Hepatocyte (in vitro differentiated cells): ENCODE data around the gene CEP128.

ENCODE experiments used
- EZH2 ChIP-seq: fragments of 200-600 bp; sonication (generic); IDR thresholded peaks from 2 replicates; pipeline ENCODE4 v1.6.1; 2016; ENCODE audit warnings: antibody characterized with exemption, mild to moderate bottlenecking, borderline replicate concordance
- TF ChIP-seq, protein P1 (sequence below): fragments of 200-600 bp; sonication (generic); IDR thresholded peaks from 2 replicates; pipeline ENCODE4 v1.5.1; 2016; ENCODE audit warnings: antibody characterized with exemption, mild to moderate bottlenecking; ENCODE audit not compliant: poor library complexity

DNA sequence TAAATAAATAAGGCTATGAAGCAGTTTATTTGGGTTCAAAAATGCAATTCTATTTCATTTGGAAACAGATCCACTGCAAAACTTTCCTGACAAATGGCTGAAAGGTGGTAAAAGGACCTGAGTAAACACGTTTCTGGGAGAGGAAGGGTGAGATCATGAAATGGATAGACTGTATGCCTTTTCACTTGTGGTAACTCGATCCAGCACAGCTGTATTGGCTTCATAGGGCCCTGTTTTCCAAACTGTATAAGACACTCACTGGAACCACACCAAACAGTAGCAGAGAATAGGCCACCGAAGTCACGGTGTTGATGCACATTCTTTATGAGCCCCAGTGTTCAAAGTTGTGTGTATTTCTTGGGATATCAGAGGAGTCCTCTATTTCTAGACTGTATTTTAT, 405.1 kb downstream of the CEP128 start:
- TF ChIP-seq, protein P1, sequence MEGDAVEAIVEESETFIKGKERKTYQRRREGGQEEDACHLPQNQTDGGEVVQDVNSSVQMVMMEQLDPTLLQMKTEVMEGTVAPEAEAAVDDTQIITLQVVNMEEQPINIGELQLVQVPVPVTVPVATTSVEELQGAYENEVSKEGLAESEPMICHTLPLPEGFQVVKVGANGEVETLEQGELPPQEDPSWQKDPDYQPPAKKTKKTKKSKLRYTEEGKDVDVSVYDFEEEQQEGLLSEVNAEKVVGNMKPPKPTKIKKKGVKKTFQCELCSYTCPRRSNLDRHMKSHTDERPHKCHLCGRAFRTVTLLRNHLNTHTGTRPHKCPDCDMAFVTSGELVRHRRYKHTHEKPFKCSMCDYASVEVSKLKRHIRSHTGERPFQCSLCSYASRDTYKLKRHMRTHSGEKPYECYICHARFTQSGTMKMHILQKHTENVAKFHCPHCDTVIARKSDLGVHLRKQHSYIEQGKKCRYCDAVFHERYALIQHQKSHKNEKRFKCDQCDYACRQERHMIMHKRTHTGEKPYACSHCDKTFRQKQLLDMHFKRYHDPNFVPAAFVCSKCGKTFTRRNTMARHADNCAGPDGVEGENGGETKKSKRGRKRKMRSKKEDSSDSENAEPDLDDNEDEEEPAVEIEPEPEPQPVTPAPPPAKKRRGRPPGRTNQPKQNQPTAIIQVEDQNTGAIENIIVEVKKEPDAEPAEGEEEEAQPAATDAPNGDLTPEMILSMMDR: no peak
- no peak for TF ChIP-seq EZH2
